Measurements from ENCODE around the gene UNC13A. TPM values are rescaled to one million over a fixed set of nuclear protein-coding genes. Genes with fewer than 3 reads are reported as not detected.
A peak's percentile ranks its signal among the peaks of the same experiment; 100 is the strongest.

Gene UNC13A
- total RNA-seq, 3 donors from 2014 or later (not counting 1 experiment from before 2014, with no cell fraction given) = not detected

GRCh38 chr19:17614476-17614875 lies 73.7 kb downstream of the UNC13A start:
- Mint-ChIP-seq H3K27me3 (ENCODE audit: low read depth in 2 of 2) (peaks cover 13 to 30% of the 10 kb centered on the region in 2 donors), H3K36me3 (no peaks in the 10 kb centered on the region), H3K4me3 (no peak overlapping the region), H3K4me1 (no peaks in the 10 kb centered on the region), H3K9me3 (no peaks in the 10 kb centered on the region), H3K27ac (no peak overlapping the region)
- no peak for DNase-seq
- H3K27ac ChIP-seq (ENCODE audit: low read length) = no peak overlapping the region
- peaks cover 11% of the 10 kb centered on the region for H3K27me3 ChIP-seq (ENCODE audit: control insufficient read depth, insufficient read depth, low read length)
- no peak for TF ChIP-seq CTCF (IDR thresholded peaks at IDR 0.05)
- peaks cover 6% of the 10 kb centered on the region for H3K4me1 ChIP-seq (ENCODE audit: control insufficient read depth, insufficient read depth, low read length)
- WGBS (ENCODE audit: insufficient coverage) = 86% methylated on average over 9 of the region's 12 CpGs
- intact Hi-C loops (cut with micrococcal nuclease) = no loop called here
- H3K4me3 ChIP-seq (ENCODE audit: low read length) = no peak overlapping the region
- no peaks in the 10 kb centered on the region for H3K36me3 ChIP-seq (ENCODE audit: control insufficient read depth, insufficient read depth, low read length)
- no peak for ATAC-seq
- no peaks in the 10 kb centered on the region for H3K9me3 ChIP-seq (ENCODE audit: control insufficient read depth, insufficient read depth, low read length)

- H3K27me3 ChIP-seq (ENCODE audit: control insufficient read depth, insufficient read depth, low read length) = peaks cover 6% of the 10 kb centered on the region
- no peak overlapping the region for H3K27ac ChIP-seq (ENCODE audit: low read length)
- no peaks in the 10 kb centered on the region for H3K9me3 ChIP-seq (ENCODE audit: control insufficient read depth, insufficient read depth, low read length)
- H3K36me3 ChIP-seq (ENCODE audit: control insufficient read depth, insufficient read depth, low read length) = no peaks in the 10 kb centered on the region
- H3K27ac Mint-ChIP-seq = no peak overlapping the region
- no peak for DNase-seq
- no peaks in the 10 kb centered on the region for H3K36me3 Mint-ChIP-seq
- H3K9me3 Mint-ChIP-seq = no peaks in the 10 kb centered on the region
- H3K4me1 ChIP-seq (ENCODE audit: control insufficient read depth, insufficient read depth, low read length) = peaks cover 6% of the 10 kb centered on the region
- intact Hi-C loops (cut with micrococcal nuclease) = no loop called here
- peaks cover 8 to 10% of the 10 kb centered on the region in 2 donors for H3K27me3 Mint-ChIP-seq (ENCODE audit: low read depth in 2 of 2)
- no peak for ATAC-seq
- peaks cover 4 to 5% of the 10 kb centered on the region in 2 donors for H3K4me1 Mint-ChIP-seq
- no peak for TF ChIP-seq CTCF (IDR thresholded peaks at IDR 0.05)
- no peak overlapping the region for H3K4me3 Mint-ChIP-seq
- H3K4me3 ChIP-seq (ENCODE audit: low read length) = no peak overlapping the region
- 83% methylated on average over 6 of the region's 7 CpGs for WGBS (ENCODE audit: insufficient coverage)
Observed at GRCh38 chr19:17611462-17612244, 76.5 kb downstream of the UNC13A start.

- no peak overlapping the region for H3K27ac Mint-ChIP-seq
- Histone ChIP-seq H3K4me3 (ENCODE audit: low read length) (no peak overlapping the region), H3K27ac (ENCODE audit: low read length) (no peak overlapping the region), H3K9me3 (ENCODE audit: control insufficient read depth, insufficient read depth, low read length) (no peaks in the 10 kb centered on the region), H3K27me3 (ENCODE audit: control insufficient read depth, insufficient read depth, low read length) (no peaks in the 10 kb centered on the region), H3K4me1 (ENCODE audit: control insufficient read depth, insufficient read depth, low read length) (peaks cover 13% of the 10 kb centered on the region), H3K36me3 (ENCODE audit: control insufficient read depth, insufficient read depth, low read length) (no peaks in the 10 kb centered on the region)
- peaks cover 11 to 14% of the 10 kb centered on the region in 2 donors for H3K4me1 Mint-ChIP-seq
- ATAC-seq (no peak), DNase-seq (peak in 1 of 2 donors; percentile 34)
- no peak for TF ChIP-seq CTCF (IDR thresholded peaks at IDR 0.05)
- peaks cover 8 to 10% of the 10 kb centered on the region in 2 donors for H3K27me3 Mint-ChIP-seq (ENCODE audit: low read depth in 2 of 2)
- 90% methylated on average over 3 of the region's 7 CpGs for WGBS (ENCODE audit: insufficient coverage)
- no peak overlapping the region for H3K4me3 Mint-ChIP-seq
- no peaks in the 10 kb centered on the region for H3K9me3 Mint-ChIP-seq
- H3K36me3 Mint-ChIP-seq = no peaks in the 10 kb centered on the region
- intact Hi-C loops (cut with micrococcal nuclease) = no loop called here
Observed at GRCh38 chr19:17610384-17610783, 77.8 kb downstream of the UNC13A start.

All from natural killer cell (primary cell).